SW 1271 (cell line): Measurements from ENCODE around the gene SCYGR6.
A peak's percentile ranks its signal among the peaks of the same experiment; 100 is the strongest.
"Not testable (repeated sequence)": the region's sequence is repeated elsewhere in the genome, so short reads cannot be mapped to it uniquely, and the experiment has no call there.

Experiments used
- DNase-seq, 2 experiments: peaks; one replicate each; lab custom pipeline; 2025; lab: John Stamatoyannopoulos, UW

Gene SCYGR6

GRCh38 chr2:227724394-227725039 is at the start of gene SCYGR6:
Gene SCYGR6 (minus strand): TSS chr2:227724757. CDS start chr2:227724757, 0 bp downstream.
- no peak for DNase-seq

GRCh38 chr2:227774011-227774624 is 49.6 kb upstream of the SCYGR6 start:
- DNase-seq, result no peak

- no peak for DNase-seq
Observed at GRCh38 chr2:227772932-227773331, 48.4 kb upstream of the SCYGR6 start.

- no peak for DNase-seq
Observed at GRCh38 chr2:227772197-227772661, 47.7 kb upstream of the SCYGR6 start.

GRCh38 chr2:227767830-227768229 is 43.3 kb upstream of the SCYGR6 start:
- no peak for DNase-seq

- peak in 1 of 2 experiments; percentile 69 for DNase-seq
Observed at GRCh38 chr2:227766373-227766883, 41.9 kb upstream of the SCYGR6 start.

GRCh38 chr2:227765788-227766372 is 41.3 kb upstream of the SCYGR6 start:
- DNase-seq, result no peak

- no peak for DNase-seq
Observed at GRCh38 chr2:227761740-227762476, 37.4 kb upstream of the SCYGR6 start.

GRCh38 chr2:227759411-227760118 is 35.0 kb upstream of the SCYGR6 start:
- DNase-seq, result no peak

GRCh38 chr2:227756261-227756660 is 31.7 kb upstream of the SCYGR6 start:
- not testable (repeated sequence) for DNase-seq

- DNase-seq, result no peak
Observed at GRCh38 chr2:227748079-227748478, 23.5 kb upstream of the SCYGR6 start.

- DNase-seq, result no peak
Observed at GRCh38 chr2:227745594-227745993, 21.0 kb upstream of the SCYGR6 start, which contains the start of gene SCYGR8. Gene SCYGR8 (plus strand): TSS chr2:227745894. CDS start chr2:227745894, 0 bp downstream.

- DNase-seq, result not testable (repeated sequence)
Observed at GRCh38 chr2:227740705-227741104, 16.1 kb upstream of the SCYGR6 start.

GRCh38 chr2:227739351-227739750 is 14.8 kb upstream of the SCYGR6 start:
- DNase-seq, result no peak

GRCh38 chr2:227728035-227728434 is 3.5 kb upstream of the SCYGR6 start, which contains the start of gene SCYGR7:
Gene SCYGR7 (plus strand): TSS chr2:227728335. CDS start chr2:227728335, 0 bp downstream.
- no peak for DNase-seq

- DNase-seq, result not testable (repeated sequence)
Observed at GRCh38 chr2:227722821-227723220, 1.7 kb downstream of the SCYGR6 start.

- DNase-seq, result no peak
Observed at GRCh38 chr2:227720680-227721079, 3.9 kb downstream of the SCYGR6 start.

GRCh38 chr2:227719641-227720040 is 4.9 kb downstream of the SCYGR6 start:
- DNase-seq, result no peak

- DNase-seq, result no peak
Observed at GRCh38 chr2:227717687-227718567, 6.6 kb downstream of the SCYGR6 start, which contains the start of gene SLC19A3. Gene SLC19A3 (minus strand): TSS chr2:227718028. CDS start chr2:227702318, 15,710 bp downstream.

GRCh38 chr2:227716501-227716900 is 8.1 kb downstream of the SCYGR6 start:
- no peak for DNase-seq
